G401.6 (cell line): ENCODE results near the gene ST8SIA1.

Source experiments
- FAIRE-seq: peaks from 2 replicates; lab custom pipeline; 2012; peaks lifted over from hg19 to GRCh38; lab: Jason Lieb, UNC

The ST8SIA1 gene

DNA sequence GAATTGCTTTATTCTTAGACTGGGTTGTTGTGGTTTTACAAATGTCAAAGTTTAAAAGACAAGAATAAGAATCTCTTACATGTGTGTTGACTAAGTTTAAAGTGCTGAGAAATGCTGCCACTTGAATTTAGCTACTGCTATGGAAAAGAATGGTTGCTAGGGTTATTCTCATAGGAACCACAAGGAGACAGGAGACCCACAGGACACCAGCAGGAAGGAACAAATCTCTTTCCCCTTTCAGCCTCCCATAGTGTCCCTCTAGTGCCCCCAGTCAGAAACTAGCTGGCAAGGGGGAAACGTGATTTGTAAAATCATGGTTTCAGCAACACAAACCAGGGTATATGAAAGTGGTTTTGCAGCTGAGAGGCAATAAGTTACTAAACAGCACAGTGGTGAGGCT lies 102.7 kb downstream of the ST8SIA1 start:
- FAIRE-seq = no peak

DNA sequence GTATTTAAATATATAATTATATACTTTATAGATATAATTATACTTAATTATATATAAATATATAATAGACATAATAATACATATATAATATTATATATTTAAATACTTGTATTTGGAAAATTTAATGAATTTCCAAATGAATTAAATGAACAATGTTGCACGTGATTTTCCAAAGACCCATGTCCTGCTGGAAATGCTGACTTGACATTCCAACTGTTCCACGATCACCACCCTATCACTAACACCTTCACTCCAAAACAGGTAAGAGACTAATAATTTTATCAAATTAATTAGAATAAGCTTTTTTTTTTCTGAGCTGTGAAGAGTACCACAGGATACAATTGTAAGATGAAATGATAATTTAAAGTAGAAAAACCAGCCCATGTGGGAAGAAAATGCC lies 103.4 kb downstream of the ST8SIA1 start:
- no peak for FAIRE-seq

DNA sequence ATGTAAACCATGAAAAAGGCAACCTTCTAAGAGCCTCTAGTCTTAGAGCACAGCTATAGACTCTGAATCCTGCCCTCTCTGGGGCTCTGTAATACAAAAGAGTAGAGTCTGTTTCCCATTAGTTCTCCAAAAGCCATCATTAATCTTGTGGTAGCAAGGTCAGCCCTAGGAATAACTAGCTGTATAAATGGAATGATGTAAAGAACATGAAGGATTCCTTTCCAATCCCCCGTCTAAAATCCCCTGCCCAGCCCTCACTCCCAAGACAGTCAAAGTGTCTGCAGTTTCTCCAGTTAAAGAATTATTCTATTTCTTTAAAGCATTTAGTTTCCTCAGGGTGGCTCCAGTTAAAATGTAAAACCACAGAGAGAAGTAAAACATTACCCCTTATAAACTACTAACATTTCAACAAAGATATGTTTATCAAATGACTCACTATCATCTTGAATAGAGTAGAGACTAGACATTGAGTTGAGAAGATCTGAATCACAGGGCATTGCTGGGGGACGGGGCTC lies 104.2 kb downstream of the ST8SIA1 start:
- no peak for FAIRE-seq

DNA sequence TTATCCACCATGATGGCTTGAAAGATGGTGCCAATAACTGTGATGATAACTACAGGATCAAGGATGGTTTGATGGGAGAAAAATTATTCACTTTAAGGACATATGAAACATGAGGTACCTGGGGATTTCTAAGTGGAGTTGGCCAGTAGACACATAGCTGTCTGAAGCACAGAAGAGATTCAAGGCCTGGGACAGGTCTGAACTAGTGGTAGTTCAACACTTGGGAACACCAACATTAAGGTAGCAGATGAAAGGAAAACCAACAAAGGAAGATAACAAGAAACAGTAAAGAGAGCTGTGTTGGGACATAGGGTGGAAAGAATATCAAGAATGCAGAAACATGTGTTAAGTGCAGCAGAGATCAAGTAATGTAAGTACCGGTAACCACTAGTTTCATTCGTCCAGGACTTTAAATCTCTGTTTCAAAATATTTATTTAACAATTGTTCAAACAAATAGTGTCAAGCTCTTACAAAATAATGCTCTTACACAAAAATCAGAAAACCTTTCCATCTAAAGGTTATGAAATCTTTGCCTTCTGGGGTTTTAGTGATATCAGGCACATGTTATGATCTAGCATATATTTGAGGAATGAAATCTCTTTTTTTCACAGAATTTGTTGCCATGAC lies 104.7 kb downstream of the ST8SIA1 start:
- no peak for FAIRE-seq

DNA sequence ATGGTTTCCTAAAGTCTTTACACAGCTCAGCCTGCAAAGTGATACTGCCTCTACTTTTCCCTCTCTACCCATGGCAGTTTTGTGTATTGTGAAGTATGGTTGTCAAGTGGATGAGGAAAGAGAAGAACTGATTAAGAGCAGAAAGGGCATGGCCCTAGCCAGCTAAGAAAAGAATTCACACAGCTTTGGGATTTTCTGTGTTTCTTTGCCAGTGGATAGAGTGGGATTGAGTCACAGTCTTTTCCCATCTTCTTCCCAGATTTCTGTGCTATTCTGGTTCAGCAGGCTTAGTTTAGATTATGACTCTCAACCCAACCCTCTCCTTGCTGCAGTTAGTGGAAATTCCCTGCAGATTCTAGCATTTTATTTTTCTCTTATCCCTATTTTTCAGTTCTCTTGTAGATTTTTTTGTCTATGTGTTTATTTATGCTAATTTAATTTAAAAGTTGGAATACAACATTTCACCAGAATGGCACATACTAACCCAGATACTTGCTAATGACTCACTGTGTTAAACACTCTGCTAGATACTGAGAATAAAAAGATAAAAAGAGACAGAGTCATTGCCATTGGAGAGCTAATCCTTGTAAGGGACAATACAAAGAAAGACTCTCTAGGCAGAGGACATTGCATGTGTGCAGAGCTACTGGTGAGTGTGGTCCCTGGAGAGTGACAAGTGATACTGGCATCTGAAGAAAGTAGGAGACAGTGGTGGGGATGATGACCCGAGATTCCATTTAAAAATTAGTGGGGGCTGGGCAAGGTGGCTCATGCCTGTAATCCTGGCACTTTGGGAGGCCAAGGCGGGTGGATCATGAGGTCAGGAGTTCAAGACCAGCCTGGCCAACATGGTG lies 106.3 kb downstream of the ST8SIA1 start:
- no peak for FAIRE-seq

DNA sequence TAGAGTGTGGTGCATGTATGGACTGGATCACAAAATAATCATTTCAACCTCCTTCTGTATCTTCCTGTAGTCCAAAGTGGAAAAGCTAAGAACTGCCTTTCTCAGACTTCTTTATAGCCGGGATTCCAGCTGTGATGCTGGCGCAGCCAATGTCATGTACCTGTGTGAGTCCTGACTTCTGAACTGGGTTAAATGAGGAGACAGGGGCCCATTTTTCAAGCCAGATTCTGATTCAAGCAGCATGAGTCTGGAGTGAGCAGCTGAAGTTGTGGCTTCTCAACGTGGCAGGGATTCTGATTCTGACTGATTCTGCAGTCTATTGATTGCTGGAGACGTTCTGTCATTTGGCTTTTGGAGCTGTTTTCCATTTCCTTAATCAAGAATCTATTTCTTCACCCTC lies 111.2 kb downstream of the ST8SIA1 start:
- no peak for FAIRE-seq

DNA sequence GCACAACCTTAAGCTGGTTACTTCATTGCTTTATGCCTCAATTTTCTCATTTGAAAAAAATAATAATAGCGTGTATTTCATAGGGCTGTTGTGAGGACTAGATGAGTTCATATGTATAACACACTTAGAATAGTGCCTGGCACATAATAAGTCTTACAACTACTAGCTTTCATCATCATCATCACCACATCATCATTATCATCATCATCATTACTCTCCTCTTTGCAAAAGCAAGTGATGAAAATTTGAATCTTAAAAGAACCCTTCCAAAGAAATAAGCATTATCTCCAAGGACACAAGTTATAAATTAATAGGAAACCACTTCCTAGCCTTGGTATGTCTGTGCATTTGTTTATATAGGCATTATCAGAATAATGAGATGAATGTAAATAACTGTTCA lies 117.0 kb downstream of the ST8SIA1 start:
- no peak for FAIRE-seq

DNA sequence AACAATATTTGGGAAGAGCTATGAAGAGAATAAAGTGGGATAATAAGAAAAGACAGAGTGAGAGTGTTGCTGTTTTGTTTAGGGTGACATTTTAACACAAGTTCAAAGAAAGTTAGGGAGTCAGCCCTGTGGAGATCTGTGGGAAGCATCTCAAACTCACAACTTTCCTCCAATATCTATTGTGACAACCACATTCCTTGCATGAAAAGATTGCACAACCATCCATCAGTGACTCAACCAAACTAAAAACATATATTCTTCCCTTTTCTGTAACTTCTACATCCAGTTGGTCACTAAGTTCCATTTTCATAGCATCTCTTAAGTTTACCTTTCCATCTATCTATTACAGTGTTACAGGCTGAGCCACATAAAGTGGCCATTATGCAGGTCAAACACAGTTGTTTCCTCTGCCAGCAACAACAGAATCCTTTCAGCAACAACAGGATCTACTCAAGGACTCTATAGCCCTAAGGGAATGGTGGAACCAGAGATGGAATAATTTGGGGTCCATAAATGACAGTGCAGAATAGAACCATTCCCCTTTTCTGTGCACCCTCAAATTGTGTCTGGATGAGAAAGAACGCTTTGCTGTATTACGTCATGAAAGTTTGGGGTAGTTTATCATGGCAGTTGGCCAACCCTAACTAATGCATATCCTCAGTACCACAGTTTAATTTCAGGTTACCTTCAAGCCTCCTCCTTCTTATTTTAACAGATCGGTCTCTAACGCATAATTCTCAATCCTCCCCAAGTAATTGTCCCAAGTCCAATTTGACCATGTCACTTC lies 118.8 kb downstream of the ST8SIA1 start:
- no peak for FAIRE-seq

DNA sequence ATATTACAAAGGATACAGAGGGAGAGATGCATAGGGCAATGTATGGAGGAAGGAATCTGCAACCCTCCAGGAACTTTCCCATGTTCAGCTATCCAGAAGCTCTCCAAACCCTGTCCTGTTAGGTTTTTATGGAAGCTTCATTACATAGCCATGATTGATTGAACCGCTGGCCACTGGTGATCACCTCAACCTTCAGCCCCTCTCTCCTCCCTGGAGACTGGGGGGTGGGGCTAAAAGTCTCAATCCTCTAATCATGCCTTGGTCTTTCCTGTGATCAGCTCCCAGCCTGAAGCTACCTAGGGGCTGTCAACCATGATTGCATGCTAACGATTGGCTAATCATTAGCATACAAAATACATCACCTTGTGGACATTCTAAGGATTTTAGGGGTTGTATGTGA lies 123.4 kb downstream of the ST8SIA1 start:
- FAIRE-seq = no peak

DNA sequence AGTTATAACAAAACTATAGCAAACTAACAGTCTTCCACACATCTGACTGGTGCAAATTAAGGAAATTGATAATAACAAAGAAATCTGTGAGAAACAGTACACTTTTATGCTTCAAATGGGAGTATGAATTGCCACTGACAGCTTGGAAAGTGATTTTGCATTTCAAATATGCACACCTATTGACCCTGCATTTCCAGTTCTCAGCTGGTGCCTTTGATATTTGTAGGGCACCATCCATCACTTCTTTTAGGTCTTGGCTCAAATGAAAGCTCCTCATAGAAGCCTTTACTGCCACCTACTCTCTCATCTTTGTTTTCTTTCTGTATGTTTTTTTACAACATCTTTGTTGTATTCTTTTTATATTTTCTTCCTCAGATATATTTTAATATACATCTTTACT lies 125.1 kb downstream of the ST8SIA1 start:
- FAIRE-seq = no peak

DNA sequence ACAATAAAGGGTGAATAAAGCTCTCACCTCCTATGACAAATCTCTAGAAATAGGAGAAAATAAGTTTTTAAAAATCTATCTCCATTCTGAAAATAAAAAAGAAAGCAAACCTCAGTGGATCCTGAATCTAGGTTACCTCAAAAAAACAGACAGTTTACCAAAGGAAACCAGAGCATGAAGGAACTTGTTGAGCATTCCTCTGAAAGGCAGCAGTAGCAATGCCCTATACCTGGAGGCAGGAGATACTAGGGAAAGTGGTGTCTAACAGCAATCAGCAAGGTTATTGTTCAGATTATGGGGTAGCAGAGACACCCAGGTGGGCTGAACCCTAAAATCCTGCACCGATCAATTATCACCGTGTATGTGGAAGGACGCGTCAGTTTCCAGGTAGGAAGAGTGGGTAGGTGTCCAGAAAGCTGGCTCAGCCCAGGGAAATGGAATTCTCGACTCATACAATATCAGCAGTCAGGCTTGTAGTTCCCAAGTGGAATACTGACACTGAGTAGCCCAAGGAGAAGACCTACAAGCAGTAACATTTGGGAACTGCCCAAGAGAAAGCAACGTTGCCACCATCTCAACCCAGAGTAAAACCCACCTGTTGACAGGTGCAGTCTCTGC lies 128.3 kb downstream of the ST8SIA1 start:
- FAIRE-seq = no peak

DNA sequence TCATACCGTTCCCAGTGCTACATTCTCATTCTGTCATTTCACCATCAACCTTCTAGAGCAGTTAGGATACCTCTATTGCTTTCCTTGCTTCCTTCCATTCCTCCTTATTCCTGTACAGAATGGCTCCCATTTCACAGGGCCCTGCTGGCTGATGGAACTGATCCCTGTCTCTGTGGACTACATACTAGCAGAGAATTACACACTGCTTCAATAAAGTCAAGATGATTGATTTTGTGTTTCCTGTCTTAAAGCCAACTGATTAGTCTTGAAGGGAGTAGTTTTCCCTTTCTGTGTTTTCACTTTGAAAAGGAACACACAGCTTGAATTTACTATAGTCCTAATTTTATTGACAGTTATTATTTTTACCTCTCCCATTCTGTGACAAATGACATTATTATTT lies 130.1 kb downstream of the ST8SIA1 start:
- FAIRE-seq = no peak

DNA sequence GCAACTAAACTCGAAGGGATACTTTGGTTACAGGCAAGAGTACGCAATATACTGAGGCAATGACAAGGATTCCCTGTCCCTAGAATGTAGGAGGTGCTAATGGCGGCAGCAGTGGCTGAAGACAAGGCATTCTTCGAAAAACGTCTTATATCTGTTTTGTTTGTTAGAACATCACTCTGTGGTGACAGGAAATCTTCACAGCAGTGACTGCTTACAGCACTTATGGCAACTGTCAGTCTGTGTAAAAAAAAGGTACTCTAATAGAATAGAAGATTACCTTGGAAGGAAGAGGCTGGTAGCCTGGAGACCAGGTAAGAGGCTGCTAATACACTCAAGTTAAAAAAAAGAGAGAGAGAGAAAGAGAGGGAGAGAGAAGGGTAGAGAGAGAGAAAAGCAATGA lies 131.7 kb downstream of the ST8SIA1 start:
- no peak for FAIRE-seq

DNA sequence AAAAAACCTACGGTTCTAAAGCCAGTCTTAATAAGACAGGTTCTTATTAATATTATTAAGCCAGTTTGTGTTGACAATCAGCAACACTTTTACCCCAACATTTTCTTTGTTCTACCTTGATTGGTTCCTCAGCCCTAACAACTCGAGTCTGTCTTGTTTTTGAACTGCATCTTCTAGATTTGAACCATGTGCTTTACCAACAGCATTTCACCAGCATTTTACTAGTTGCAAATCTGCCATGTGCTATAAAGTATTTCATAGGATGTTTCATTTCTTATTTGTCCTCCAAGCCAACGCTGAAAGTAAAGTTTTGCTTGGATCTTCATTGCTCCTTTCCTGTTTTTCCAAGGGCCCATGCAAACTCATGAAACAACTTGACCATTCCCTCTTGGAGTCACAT lies 133.4 kb downstream of the ST8SIA1 start:
- no peak for FAIRE-seq

DNA sequence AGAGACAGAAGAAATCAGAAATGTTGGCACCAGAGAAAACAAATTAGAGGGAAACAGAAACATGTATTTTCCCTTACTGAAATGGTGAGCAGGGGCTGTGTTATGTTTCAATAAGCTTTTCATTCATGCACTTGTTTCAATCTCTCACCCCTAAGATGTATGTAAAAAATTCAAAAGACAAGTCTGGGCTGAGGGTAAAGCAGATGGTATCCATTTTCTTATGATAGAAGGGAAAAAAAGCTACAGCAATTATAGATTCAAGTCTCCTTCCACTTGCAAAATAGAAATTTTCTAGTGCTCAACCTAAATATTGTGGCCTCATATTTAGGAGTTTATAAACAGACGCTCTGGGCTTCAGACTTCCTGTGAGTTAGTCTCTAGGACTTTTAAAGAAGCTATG lies 138.3 kb downstream of the ST8SIA1 start:
- FAIRE-seq = no peak

DNA sequence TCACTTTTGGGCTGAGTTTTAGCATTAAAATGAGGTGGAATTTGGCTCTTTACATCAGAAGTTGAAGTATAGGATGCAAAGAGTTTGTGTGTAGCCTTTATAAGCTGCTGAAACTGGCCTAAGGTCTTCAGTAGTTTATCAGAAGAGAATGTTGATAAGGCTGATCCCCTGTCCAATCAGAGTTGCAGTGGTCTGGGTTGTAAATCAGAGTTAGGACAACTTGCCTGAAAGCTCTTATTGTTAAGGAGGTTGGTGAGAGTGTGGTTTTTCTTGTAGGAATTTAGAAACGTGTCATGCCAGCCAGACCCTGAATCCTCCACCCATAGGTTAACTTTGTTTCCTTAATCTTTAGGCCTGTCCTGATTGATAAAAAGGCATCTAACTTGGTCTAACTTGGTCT lies 143.5 kb downstream of the ST8SIA1 start:
- FAIRE-seq = no peak

DNA sequence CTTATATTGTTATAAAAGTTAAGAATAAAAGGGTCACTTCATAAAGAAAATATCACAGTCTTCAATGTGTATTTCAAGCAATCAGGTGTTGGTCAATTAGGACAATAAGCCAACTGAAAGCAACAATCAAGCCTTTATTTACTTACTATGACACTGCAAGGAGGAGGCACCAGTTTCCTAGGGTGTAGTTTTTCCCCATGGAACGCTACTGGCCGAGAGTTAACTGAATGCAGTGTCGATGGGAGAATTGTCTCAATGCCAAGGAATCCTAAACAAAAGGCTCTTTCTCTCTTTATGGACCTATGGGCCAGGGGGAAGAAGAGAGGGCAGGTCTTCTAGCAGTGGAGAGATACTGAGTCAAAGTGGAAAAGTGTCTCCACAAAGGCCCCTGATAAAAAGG lies 146.1 kb downstream of the ST8SIA1 start:
- FAIRE-seq = no peak

DNA sequence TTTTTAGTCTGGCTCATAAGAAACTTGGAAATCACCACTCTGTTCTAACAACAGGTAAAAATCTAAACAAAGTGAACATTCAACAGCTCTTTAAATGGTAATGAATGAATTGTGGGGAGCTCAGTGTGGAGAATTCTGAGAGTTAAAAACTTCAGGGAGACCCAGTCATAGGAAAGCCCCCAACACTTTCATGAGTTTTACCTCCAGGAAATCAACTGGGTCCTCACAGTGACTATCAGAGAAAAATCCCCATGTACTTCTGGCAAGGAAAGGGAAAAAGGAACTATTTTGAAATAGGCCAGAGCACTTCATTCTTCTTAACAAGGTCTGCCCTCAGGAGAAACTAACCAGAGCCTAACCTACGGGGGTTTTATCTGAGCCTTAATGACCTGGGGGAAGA lies 153.8 kb downstream of the ST8SIA1 start:
- no peak for FAIRE-seq

DNA sequence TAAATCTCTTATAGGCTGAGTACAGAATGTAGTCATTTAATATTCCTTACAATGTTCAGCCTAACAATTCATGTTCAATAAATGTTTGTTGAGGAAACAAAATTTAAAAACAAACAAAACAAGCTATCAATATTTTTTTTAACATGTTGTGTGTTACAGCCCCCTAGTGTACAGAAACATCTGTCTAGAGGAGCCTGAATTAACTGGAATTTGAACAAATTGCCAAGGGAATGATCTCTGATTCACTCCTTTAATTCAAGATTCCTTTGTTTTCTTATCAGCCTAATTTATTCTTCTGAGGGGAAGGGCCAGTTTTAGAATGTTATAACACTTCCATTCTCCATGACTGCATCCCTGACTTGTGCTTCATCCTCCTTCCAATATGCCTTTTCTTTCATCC lies 161.3 kb downstream of the ST8SIA1 start:
- FAIRE-seq = no peak

DNA sequence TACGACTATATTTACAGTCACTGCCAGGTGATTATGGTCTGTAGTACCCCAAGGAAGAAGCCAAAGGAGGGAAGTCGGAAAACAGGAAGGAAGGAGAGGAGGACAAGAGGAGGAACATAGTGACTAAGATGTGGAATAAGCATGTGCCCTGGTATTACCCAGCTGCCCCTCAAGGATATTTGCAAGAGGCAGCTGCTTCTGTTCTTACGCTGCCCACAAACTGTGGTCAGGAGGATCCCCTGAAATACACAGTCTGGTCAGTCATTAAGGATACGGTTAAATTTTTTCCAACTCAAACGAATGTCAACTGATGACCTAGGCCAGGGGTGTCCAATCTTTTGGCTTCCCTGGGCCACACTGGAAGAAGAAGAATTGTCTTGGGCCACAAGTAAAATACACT lies 162.0 kb downstream of the ST8SIA1 start:
- no peak for FAIRE-seq

DNA sequence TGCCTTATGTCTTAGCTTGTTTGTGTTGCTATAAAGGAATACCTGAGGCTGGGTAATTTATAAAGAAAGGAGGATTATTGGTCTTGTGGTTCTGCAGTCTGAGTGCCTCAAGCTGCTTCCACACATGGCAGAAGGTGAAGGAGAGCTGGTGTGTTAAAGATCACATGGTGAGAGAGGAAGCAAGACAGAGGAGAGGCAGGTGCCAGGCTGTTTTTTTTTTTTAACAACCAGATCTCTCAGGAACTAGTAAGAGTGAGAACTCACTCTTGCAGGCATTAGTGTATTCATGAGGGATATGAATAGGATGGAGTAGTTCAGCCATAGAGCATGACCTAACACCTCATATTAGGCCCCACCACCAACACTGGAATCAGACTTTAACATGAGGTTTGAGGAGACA lies 165.1 kb downstream of the ST8SIA1 start:
- FAIRE-seq = no peak

DNA sequence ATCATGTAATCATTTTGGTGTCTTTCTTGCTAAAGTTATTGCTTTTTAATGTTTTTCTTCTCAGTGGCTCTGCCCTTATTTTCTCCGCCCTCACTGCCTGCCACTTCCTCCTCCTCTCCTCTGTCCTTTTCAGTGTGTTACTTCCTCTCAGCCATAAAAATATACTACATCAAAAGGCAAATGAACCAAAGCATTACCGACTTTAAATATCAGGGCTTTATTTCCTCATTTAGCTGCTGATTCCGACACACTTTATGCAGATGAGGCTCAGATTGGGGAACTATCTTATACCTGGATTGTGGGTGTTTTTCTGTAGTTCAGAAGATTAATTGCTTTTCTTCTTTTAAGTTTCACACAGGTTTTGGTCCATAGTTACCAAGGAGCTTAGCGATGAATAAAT lies 170.4 kb downstream of the ST8SIA1 start:
- no peak for FAIRE-seq

DNA sequence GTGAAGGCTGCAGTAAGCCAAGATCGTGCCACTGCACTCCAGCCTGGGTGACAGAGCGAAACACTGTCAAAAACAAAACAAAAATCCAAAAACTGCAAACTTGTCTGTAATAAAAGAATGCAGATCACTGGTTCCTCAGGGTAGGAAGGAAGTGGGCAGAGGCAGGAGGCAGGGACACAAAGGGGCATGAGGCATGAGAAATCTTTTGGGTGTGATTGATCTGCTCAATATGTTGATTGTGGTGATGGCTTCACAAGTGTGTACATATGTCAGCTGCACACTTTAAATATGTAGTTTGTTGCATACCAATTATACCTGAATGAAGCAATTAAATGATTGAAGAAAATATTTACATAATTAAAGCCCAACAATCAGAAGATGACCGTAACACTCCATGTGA lies 170.9 kb downstream of the ST8SIA1 start:
- no peak for FAIRE-seq
